Liver (tissue), 9 donors: ENCODE measurements around the gene IRF2. TPM values are rescaled to one million over a fixed set of nuclear protein-coding genes. Genes with fewer than 3 reads are reported as not detected.
A peak's percentile ranks its signal among the peaks of the same experiment; 100 is the strongest.

Source experiments
- DNase-seq: peaks from one replicate; pipeline ENCODE4 v3.0.0-alpha.2; 2017; ENCODE audit warnings: low spot score
- H3K27ac ChIP-seq, 2 donors: one replicate each; pipeline ENCODE4 v1.7.0; 2013; ENCODE audit warnings: inconsistent platforms in 2 of 2, low read length in 2 of 2, control low read depth in 1 of 2, low read depth in 1 of 2, mild to moderate bottlenecking in 1 of 2
- H3K27me3 ChIP-seq, 4 donors: one replicate each; pipeline versions ENCODE4 v1.6.1 to v1.7.0; 2013; ENCODE audit warnings: low read length in 3 of 4, inconsistent platforms in 1 of 4, mild to moderate bottlenecking in 1 of 4, moderate library complexity in 1 of 4; ENCODE audit not compliant: control insufficient read depth in 4 of 4, insufficient read depth in 4 of 4
- H3K36me3 ChIP-seq, 4 donors: one replicate each; pipeline versions ENCODE4 v1.6.1 to v1.7.0; 2013; ENCODE audit warnings: low read length in 3 of 4, mild to moderate bottlenecking in 3 of 4, low read depth in 1 of 4, moderate library complexity in 1 of 4; ENCODE audit not compliant: control insufficient read depth in 4 of 4, insufficient read depth in 3 of 4
- H3K4me1 ChIP-seq, 4 donors: one replicate each; pipeline versions ENCODE4 v1.6.1 to v1.7.0; 2013; ENCODE audit warnings: low read length in 3 of 4, mild to moderate bottlenecking in 3 of 4, moderate library complexity in 1 of 4; ENCODE audit not compliant: control insufficient read depth in 4 of 4, insufficient read depth in 4 of 4
- H3K4me3 ChIP-seq, 3 donors: one replicate each; pipeline versions ENCODE4 v1.6.1 to v1.7.0; 2013; ENCODE audit warnings: low read length in 3 of 3, control low read depth in 1 of 3, low read depth in 1 of 3, mild to moderate bottlenecking in 1 of 3
- H3K9ac ChIP-seq, 2 donors: one replicate each; pipeline ENCODE4 v1.7.0; 2013; ENCODE audit warnings: low read length in 2 of 2, mild to moderate bottlenecking in 2 of 2, moderate library complexity in 2 of 2, control low read depth in 1 of 2, low read depth in 1 of 2
- H3K9me3 ChIP-seq, 4 donors: one replicate each; pipeline versions ENCODE4 v1.6.1 to v1.7.0; 2013; ENCODE audit warnings: low read length in 3 of 4; ENCODE audit not compliant: control insufficient read depth in 4 of 4
- CTCF ChIP-seq: fragments of 150-350 bp; IDR thresholded peaks from 2 replicates; pipeline ENCODE4 v1.5.1; 2017; ENCODE audit warnings: improper control_type of control experiment, low read depth, low read length; ENCODE audit not compliant: missing input control
- EGR1 ChIP-seq, 2 donors: IDR thresholded peaks; 2 replicates each; pipeline ENCODE4 v1.6.1; 2016 to 2018; ENCODE audit warnings: antibody characterized with exemption in 2 of 2, low read depth in 2 of 2
- FOXA1 ChIP-seq: IDR thresholded peaks from 2 replicates; pipeline ENCODE4 v1.6.1; 2016; ENCODE audit warnings: antibody characterized with exemption
- FOXA2 ChIP-seq: IDR thresholded peaks from 2 replicates; pipeline ENCODE4 v1.6.1; 2016; ENCODE audit warnings: antibody characterized with exemption
- GABPA ChIP-seq, 2 donors: IDR thresholded peaks in 1 of 2; conservative IDR thresholded peaks in 1 of 2; 2 replicates each; pipeline ENCODE4 v1.6.1; 2016; ENCODE audit warnings: antibody characterized with exemption in 2 of 2, mild to moderate bottlenecking in 1 of 2, moderate library complexity in 1 of 2
- HNF4A ChIP-seq, 2 donors: conservative IDR thresholded peaks; 2 replicates each; pipeline ENCODE4 v1.6.1; 2016; ENCODE audit warnings: antibody characterized with exemption in 2 of 2, mild to moderate bottlenecking in 2 of 2
- JUND ChIP-seq, 2 donors: IDR thresholded peaks; 2 replicates each; pipeline ENCODE4 v1.6.1; 2016; ENCODE audit warnings: antibody characterized with exemption in 2 of 2
- NR2F2 ChIP-seq: IDR thresholded peaks from 2 replicates; pipeline ENCODE4 v1.6.1; 2016; ENCODE audit warnings: antibody characterized with exemption
- RAD21 ChIP-seq, 2 donors: IDR thresholded peaks; 2 replicates each; pipeline ENCODE4 v1.6.1; 2016; ENCODE audit warnings: antibody characterized with exemption in 2 of 2, mild to moderate bottlenecking in 2 of 2
- RXRA ChIP-seq, 2 donors: IDR thresholded peaks; 2 replicates each; pipeline ENCODE4 v1.6.1; 2017 to 2018; ENCODE audit warnings: antibody characterized with exemption in 2 of 2, mild to moderate bottlenecking in 1 of 2
- SP1 ChIP-seq: IDR thresholded peaks from 2 replicates; pipeline ENCODE4 v1.6.1; 2018; ENCODE audit warnings: antibody characterized with exemption, mild to moderate bottlenecking
- TAF1 ChIP-seq: conservative IDR thresholded peaks from 2 replicates; pipeline ENCODE4 v1.6.1; 2016; ENCODE audit warnings: antibody characterized with exemption, mild to moderate bottlenecking
- YY1 ChIP-seq: IDR thresholded peaks from 2 replicates; pipeline ENCODE4 v1.6.1; 2016; ENCODE audit warnings: antibody characterized with exemption, mild to moderate bottlenecking
- WGBS: extraction: QIAGEN DNeasy Blood & Tissue Kit; methylation state at CpG from one replicate; pipeline ENCODE4 v1.1.7; 2013; 5-methylcytosine and 5-hydroxymethylcytosine counted together
- polyA plus RNA-seq, 2 donors: library from polyadenylated mRNA; stranded (reverse) in 1 of 2; unstranded in 1 of 2; fragments of 200-250 nt in 1 of 2; fragments of >200 nt in 1 of 2; fragmentation: Nextera tagmentation in 1 of 2; extraction: Ambion mirVana in 1 of 2; gene quantifications; one replicate each; pipeline versions ENCODE4 v1.2.1 to v1.2.3, GENCODE V29; 2013 to 2015
- total RNA-seq, 2 donors: library from RNA; depleted of rRNA; stranded (reverse); fragments of >200 nt; gene quantifications; one replicate each; pipeline ENCODE4 v1.2.3, GENCODE V29; 2014
- TF ChIP-seq, protein P1 (sequence below): IDR thresholded peaks from 2 replicates; pipeline ENCODE4 v1.6.1; 2016; ENCODE audit warnings: antibody characterized with exemption
- TF ChIP-seq, protein P2 (sequence below): IDR thresholded peaks from 2 replicates; pipeline ENCODE4 v1.6.1; 2016; ENCODE audit warnings: antibody characterized with exemption, mild to moderate bottlenecking
- TF ChIP-seq, protein P3 (sequence below): IDR thresholded peaks from 2 replicates; pipeline ENCODE4 v1.6.1; 2016; ENCODE audit warnings: antibody characterized with exemption
- TF ChIP-seq, protein P4 (sequence below): IDR thresholded peaks from 2 replicates; pipeline ENCODE4 v1.6.1; 2016; ENCODE audit warnings: antibody characterized with exemption
- donor health status: healthy.
- donor health status: healthy.
- donor health status: healthy.
- donor health status: healthy.
- donor health status: healthy.

Gene IRF2
- total and polyA plus RNA-seq, 4 donors = 12.9 to 25.5 (median 22.2) TPM

DNA sequence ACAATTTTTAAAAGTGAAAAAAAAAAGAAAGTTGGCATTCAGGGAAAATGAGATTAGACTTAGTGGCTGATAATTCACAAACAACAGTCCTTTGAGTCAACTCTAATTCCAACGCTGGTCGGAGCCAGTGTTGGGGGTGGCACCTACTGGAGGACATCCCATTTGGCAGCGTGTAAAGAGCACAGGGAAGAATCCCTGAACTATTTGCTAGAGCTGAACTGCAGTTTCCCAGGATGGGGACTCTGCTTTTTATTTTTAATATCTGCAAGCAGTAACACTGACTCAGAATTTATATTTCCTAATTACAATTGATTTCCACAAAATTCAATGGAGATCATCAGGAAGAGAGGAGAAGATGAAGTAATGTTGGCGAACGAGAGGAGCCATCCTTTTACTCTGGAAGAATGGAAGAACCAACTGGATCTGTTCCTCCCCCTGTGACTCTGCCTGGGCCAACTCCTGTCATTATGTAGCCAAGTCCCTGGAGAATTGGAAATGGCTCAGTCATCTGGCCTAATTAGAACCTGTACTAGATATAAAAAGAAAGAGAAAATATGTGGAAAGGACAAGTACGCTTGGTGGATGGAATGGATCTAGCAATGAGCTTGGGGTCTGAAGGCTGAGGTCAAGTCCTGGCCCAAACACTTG lies 76.7 kb downstream of the IRF2 start:
- no peak for DNase-seq
- no peak overlapping the region for H3K9ac ChIP-seq
- H3K27me3 ChIP-seq = no peaks in the 10 kb centered on the region
- no peak overlapping the region for H3K4me3 ChIP-seq
- peaks cover 0 to 39% (median 31%) of the 10 kb centered on the region in 4 donors for H3K36me3 ChIP-seq
- H3K4me1 ChIP-seq = peaks cover 3 to 9% (median 6%) of the 10 kb centered on the region in 4 donors
- no peak for TF ChIP-seq SP1
- peak in 1 of 2 donors; percentile 16 for TF ChIP-seq RAD21 (IDR thresholded peaks at IDR 0.05)
- no peak for TF ChIP-seq RXRA (IDR thresholded peaks at IDR 0.05)
- TF ChIP-seq FOXA2 = no peak
- no peak for TF ChIP-seq TAF1
- TF ChIP-seq CTCF = no peak
- no peak for TF ChIP-seq JUND (IDR thresholded peaks at IDR 0.05)
- no peak for TF ChIP-seq HNF4A (conservative IDR thresholded peaks at IDR 0.05)
- 71% methylated on average over 6 of the region's 6 CpGs for WGBS
- H3K9me3 ChIP-seq = no peaks in the 10 kb centered on the region
- H3K27ac ChIP-seq = peak overlapping the region in 1 of 2 donors; percentile 2

DNA sequence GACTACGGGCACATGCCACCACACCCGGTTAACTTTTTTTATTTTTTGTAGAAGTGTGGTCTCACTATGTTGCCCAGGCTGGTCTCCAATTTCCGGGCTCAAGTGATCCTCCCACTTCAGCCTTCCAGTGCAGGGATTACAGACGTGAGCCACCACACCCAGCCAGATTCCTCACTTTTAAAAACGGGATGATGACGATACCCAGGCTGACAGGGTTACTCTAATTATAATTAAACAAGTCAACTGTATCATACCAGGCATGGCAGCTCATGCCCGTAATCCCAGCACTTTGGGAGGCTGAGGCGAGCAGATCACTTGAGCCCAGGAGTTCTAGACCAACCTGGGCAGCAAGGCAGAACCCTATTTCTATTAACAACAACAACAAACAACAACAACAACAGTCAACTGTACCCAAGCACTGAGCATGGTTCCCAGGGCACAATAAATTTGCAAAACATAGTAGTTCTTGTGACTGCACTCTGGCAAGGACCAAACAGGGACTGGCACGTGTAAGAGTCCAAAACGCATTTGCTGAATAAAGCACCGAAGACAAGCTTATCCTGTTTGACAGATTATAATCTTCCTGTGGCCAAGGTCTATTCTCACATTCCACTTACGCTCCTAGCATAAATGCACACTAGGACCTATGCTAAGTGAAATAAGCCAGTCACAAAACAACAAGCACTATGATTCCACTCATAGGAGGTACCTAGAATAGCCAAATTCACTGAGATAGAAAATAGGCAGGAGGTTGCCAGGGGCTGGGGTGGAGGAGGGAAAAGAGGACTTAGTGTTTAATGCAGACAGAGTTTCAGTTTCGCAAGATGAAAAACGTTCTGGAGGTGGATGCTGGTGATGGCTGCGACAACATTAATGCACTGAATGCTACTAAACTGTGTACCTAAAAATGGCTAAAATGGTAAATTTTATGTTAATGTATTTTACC lies 77.5 kb downstream of the IRF2 start:
- H3K4me3 ChIP-seq = no peak overlapping the region
- WGBS = 88% methylated on average over 15 of the region's 15 CpGs
- no peaks in the 10 kb centered on the region for H3K9me3 ChIP-seq
- H3K36me3 ChIP-seq = peaks cover 0 to 45% (median 36%) of the 10 kb centered on the region in 4 donors
- DNase-seq = no peak
- no peaks in the 10 kb centered on the region for H3K27me3 ChIP-seq
- TF ChIP-seq SP1 (no peak), EGR1 (IDR thresholded peaks at IDR 0.05; ENCODE audit: low read depth in 2 of 2) (no peak), NR2F2 (no peak), RAD21 (IDR thresholded peaks at IDR 0.05) (no peak), RXRA (IDR thresholded peaks at IDR 0.05) (no peak), FOXA2 (no peak), FOXA1 (no peak), JUND (IDR thresholded peaks at IDR 0.05) (no peak), YY1 (no peak), CTCF (no peak), GABPA (IDR thresholded peaks at IDR 0.05 in 1 of 2, conservative IDR thresholded peaks at IDR 0.05 in 1 of 2) (no peak)
- TF ChIP-seq, protein P1, sequence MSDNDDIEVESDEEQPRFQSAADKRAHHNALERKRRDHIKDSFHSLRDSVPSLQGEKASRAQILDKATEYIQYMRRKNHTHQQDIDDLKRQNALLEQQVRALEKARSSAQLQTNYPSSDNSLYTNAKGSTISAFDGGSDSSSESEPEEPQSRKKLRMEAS = no peak
- TF ChIP-seq, protein P2, sequence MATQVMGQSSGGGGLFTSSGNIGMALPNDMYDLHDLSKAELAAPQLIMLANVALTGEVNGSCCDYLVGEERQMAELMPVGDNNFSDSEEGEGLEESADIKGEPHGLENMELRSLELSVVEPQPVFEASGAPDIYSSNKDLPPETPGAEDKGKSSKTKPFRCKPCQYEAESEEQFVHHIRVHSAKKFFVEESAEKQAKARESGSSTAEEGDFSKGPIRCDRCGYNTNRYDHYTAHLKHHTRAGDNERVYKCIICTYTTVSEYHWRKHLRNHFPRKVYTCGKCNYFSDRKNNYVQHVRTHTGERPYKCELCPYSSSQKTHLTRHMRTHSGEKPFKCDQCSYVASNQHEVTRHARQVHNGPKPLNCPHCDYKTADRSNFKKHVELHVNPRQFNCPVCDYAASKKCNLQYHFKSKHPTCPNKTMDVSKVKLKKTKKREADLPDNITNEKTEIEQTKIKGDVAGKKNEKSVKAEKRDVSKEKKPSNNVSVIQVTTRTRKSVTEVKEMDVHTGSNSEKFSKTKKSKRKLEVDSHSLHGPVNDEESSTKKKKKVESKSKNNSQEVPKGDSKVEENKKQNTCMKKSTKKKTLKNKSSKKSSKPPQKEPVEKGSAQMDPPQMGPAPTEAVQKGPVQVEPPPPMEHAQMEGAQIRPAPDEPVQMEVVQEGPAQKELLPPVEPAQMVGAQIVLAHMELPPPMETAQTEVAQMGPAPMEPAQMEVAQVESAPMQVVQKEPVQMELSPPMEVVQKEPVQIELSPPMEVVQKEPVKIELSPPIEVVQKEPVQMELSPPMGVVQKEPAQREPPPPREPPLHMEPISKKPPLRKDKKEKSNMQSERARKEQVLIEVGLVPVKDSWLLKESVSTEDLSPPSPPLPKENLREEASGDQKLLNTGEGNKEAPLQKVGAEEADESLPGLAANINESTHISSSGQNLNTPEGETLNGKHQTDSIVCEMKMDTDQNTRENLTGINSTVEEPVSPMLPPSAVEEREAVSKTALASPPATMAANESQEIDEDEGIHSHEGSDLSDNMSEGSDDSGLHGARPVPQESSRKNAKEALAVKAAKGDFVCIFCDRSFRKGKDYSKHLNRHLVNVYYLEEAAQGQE = no peak
- TF ChIP-seq, protein P3, sequence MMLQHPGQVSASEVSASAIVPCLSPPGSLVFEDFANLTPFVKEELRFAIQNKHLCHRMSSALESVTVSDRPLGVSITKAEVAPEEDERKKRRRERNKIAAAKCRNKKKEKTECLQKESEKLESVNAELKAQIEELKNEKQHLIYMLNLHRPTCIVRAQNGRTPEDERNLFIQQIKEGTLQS = no peak
- TF ChIP-seq, protein P4, sequence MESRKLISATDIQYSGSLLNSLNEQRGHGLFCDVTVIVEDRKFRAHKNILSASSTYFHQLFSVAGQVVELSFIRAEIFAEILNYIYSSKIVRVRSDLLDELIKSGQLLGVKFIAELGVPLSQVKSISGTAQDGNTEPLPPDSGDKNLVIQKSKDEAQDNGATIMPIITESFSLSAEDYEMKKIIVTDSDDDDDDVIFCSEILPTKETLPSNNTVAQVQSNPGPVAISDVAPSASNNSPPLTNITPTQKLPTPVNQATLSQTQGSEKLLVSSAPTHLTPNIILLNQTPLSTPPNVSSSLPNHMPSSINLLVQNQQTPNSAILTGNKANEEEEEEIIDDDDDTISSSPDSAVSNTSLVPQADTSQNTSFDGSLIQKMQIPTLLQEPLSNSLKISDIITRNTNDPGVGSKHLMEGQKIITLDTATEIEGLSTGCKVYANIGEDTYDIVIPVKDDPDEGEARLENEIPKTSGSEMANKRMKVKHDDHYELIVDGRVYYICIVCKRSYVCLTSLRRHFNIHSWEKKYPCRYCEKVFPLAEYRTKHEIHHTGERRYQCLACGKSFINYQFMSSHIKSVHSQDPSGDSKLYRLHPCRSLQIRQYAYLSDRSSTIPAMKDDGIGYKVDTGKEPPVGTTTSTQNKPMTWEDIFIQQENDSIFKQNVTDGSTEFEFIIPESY = no peak
- H3K27ac ChIP-seq = no peak overlapping the region
- H3K4me1 ChIP-seq = peaks cover 3 to 9% (median 6%) of the 10 kb centered on the region in 4 donors
- H3K9ac ChIP-seq = no peak overlapping the region
